Activated B cell treated with CpG ODN at 0.5 μM for 24 hours (primary cell): ENCODE measurements around the gene SKAP2. TPM values are rescaled to one million over a fixed set of nuclear protein-coding genes. Genes with fewer than 3 reads are reported as not detected.

Experiments
- ATAC-seq: fragments of 200-7000 bp; cut with Tn5 transposase; one replicate; pipeline ENCODE4 v1.10.0; 2021; ENCODE audit warnings: low read depth, mild to moderate bottlenecking, moderate library complexity
- CTCF ChIA-PET: fragments of 350-600 bp; sonication (Branson Sonifier 250); formaldehyde crosslinking; loops from one replicate; lab custom pipeline; 2021; ENCODE audit warnings: antibody characterized with exemption; lab: Charles Lee
- POLR2A ChIA-PET: fragments of 350-600 bp; sonication (Branson Sonifier 250); formaldehyde crosslinking; loops from one replicate; lab custom pipeline; 2021; ENCODE audit warnings: antibody characterized with exemption; lab: Charles Lee
- DNase-seq: peaks from one replicate; pipeline ENCODE4 v3.0.0; 2022
- H3K27ac Mint-ChIP-seq: one replicate; pipeline ENCODE4 v1.8.0; 2020; ENCODE audit warnings: mixed read lengths
- H3K27me3 Mint-ChIP-seq: one replicate; pipeline ENCODE4 v1.8.0; 2021; ENCODE audit warnings: mixed read lengths
- H3K36me3 Mint-ChIP-seq: one replicate; pipeline ENCODE4 v1.8.0; 2021; ENCODE audit warnings: low read depth, mixed read lengths
- H3K4me1 Mint-ChIP-seq: one replicate; pipeline ENCODE4 v1.8.0; 2021; ENCODE audit warnings: mixed read lengths
- H3K4me3 Mint-ChIP-seq: one replicate; pipeline ENCODE4 v1.8.0; 2020; ENCODE audit warnings: mild to moderate bottlenecking, mixed read lengths
- H3K9me3 Mint-ChIP-seq: one replicate; pipeline ENCODE4 v1.8.0; 2020; ENCODE audit warnings: mixed read lengths
- intact Hi-C: fragments of 100-400 bp; cut with micrococcal nuclease; formaldehyde crosslinking; loops from one replicate; pipeline ENCODE4 v1.15.1; 2024
- total RNA-seq: library from RNA; stranded (reverse); gene quantifications from 2 replicates; pipeline ENCODE4 v1.2.3, GENCODE V29; 2022
- TF ChIP-seq, protein P1 (sequence below): fragments of 200-600 bp; IDR thresholded peaks from one replicate; pipeline ENCODE4 v1.8.0; 2022; ENCODE audit warnings: antibody characterized with exemption, mild to moderate bottlenecking

SKAP2 gene
- total RNA-seq, 1 donor from 2014 or later, result 75.6 TPM

DNA sequence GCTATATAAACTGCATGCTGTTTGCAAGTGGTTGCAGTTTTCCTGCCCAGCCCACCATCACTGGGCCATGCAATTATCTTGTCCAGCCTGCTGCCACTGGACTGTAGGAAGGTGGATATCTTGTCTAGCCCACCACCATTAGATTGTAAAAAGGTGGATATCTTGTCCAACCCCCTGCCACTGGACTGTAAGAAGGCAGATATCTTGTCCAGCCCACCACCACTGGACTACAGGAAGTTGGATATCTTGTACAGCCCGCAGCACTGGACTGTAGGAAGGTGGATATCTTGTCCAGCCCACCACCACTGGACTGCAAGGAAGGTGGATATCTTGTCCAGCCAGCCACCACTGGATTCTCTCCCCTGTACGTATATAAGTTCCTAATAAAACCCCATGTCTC is 69.8 kb downstream of the SKAP2 start:
- Mint-ChIP-seq H3K4me3 (no peak overlapping the region), H3K27ac (no peak overlapping the region), H3K9me3 (no peaks in the 10 kb centered on the region), H3K36me3 (peaks cover 26% of the 10 kb centered on the region), H3K4me1 (peaks cover 2% of the 10 kb centered on the region), H3K27me3 (no peaks in the 10 kb centered on the region)
- ATAC-seq, result no peak
- POLR2A ChIA-PET, result no interaction called here
- intact Hi-C loops, result no loop called here
- TF ChIP-seq, protein P1, sequence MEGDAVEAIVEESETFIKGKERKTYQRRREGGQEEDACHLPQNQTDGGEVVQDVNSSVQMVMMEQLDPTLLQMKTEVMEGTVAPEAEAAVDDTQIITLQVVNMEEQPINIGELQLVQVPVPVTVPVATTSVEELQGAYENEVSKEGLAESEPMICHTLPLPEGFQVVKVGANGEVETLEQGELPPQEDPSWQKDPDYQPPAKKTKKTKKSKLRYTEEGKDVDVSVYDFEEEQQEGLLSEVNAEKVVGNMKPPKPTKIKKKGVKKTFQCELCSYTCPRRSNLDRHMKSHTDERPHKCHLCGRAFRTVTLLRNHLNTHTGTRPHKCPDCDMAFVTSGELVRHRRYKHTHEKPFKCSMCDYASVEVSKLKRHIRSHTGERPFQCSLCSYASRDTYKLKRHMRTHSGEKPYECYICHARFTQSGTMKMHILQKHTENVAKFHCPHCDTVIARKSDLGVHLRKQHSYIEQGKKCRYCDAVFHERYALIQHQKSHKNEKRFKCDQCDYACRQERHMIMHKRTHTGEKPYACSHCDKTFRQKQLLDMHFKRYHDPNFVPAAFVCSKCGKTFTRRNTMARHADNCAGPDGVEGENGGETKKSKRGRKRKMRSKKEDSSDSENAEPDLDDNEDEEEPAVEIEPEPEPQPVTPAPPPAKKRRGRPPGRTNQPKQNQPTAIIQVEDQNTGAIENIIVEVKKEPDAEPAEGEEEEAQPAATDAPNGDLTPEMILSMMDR, result no peak
- DNase-seq, result no peak
- CTCF ChIA-PET, result no interaction called here

- POLR2A ChIA-PET, result no interaction called here
- H3K4me3 Mint-ChIP-seq, result no peak overlapping the region
- peaks cover 20% of the 10 kb centered on the region for H3K36me3 Mint-ChIP-seq
- no peak overlapping the region for H3K27ac Mint-ChIP-seq
- ATAC-seq, result no peak
- TF ChIP-seq, protein P1, result no peak
- H3K27me3 Mint-ChIP-seq, result no peaks in the 10 kb centered on the region
- no peaks in the 10 kb centered on the region for H3K4me1 Mint-ChIP-seq
- no peak for DNase-seq
- H3K9me3 Mint-ChIP-seq, result no peaks in the 10 kb centered on the region
- intact Hi-C loops, result no loop called here
- CTCF ChIA-PET, result no interaction called here
These were observed 71.8 kb downstream of the SKAP2 start for GRCh38 chr7:26792576-26792975.

DNA sequence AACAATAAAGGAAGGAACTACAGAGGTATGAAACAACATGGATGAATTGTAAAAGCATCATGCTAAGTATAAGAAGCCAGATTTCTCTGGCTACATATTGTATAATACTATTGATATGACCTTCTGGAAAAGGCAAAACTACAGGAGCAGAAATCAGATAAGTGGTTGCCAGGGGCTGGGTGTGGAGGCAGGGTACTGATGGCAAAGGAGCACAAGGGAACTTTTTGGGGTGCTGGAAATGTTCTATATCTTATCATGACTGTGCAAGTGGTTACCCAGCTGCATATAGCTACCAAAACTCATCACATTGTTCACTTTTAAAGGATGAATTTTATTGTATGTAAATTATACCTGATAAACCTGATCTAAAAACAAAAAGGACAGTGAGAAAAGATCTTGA is 72.4 kb downstream of the SKAP2 start:
- no peak overlapping the region for H3K4me3 Mint-ChIP-seq
- CTCF ChIA-PET, result no interaction called here
- no peak for ATAC-seq
- no peaks in the 10 kb centered on the region for H3K27me3 Mint-ChIP-seq
- no peak for DNase-seq
- POLR2A ChIA-PET, result no interaction called here
- TF ChIP-seq, protein P1, result no peak
- no peaks in the 10 kb centered on the region for H3K9me3 Mint-ChIP-seq
- no peaks in the 10 kb centered on the region for H3K4me1 Mint-ChIP-seq
- intact Hi-C loops, result no loop called here
- peaks cover 21% of the 10 kb centered on the region for H3K36me3 Mint-ChIP-seq
- H3K27ac Mint-ChIP-seq, result no peak overlapping the region

- Mint-ChIP-seq H3K36me3 (peaks cover 21% of the 10 kb centered on the region), H3K27me3 (no peaks in the 10 kb centered on the region), H3K4me3 (no peak overlapping the region), H3K4me1 (no peaks in the 10 kb centered on the region), H3K9me3 (no peaks in the 10 kb centered on the region), H3K27ac (no peak overlapping the region)
- ATAC-seq (no peak), DNase-seq (no peak)
- CTCF ChIA-PET, result no interaction called here
- intact Hi-C loops, result no loop called here
- POLR2A ChIA-PET, result no interaction called here
- TF ChIP-seq, protein P1, result no peak
These were observed 74.8 kb downstream of the SKAP2 start for GRCh38 chr7:26789481-26790184.

DNA sequence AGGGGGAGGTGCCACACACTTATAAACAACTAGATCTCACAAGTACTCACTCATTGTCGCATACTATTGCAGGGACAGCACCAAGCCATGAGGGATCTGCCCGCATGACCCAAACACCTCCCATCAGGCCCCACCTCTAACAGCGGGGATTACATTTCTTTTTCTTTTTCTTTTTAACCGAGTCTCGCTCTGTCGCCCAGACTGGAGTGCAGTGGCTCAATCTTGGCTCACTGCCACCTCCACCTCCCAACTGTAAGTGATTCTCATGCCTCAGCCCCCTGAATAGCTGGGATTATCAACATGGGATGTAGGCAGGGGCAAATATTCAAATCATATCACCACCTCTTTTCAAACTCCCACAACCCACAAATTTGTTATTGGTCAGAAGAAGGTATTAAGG is 76.7 kb downstream of the SKAP2 start:
- DNase-seq, result no peak
- intact Hi-C loops, result no loop called here
- ChIA-PET POLR2A (no interaction called here), CTCF (no interaction called here)
- H3K4me1 Mint-ChIP-seq, result no peaks in the 10 kb centered on the region
- no peak overlapping the region for H3K27ac Mint-ChIP-seq
- no peaks in the 10 kb centered on the region for H3K9me3 Mint-ChIP-seq
- peaks cover 31% of the 10 kb centered on the region for H3K36me3 Mint-ChIP-seq
- TF ChIP-seq, protein P1, result no peak
- no peaks in the 10 kb centered on the region for H3K27me3 Mint-ChIP-seq
- H3K4me3 Mint-ChIP-seq, result no peak overlapping the region
- no peak for ATAC-seq
